ENCODE results near the gene SYNE1. TPM values are rescaled to one million over a fixed set of nuclear protein-coding genes. Genes with fewer than 3 reads are reported as not detected.
"Not testable (repeated sequence)": the region's sequence is repeated elsewhere in the genome, so short reads cannot be mapped to it uniquely, and the experiment has no call there.

The SYNE1 gene
- total RNA-seq, 1 donor from 2014 or later = 166 TPM

- intact Hi-C loops (cut with DNase I) = no loop called here
- ATAC-seq (no peak), DNase-seq (no peak)
- TF ChIP-seq CTCF (IDR thresholded peaks at IDR 0.05) = no peak
- no peak overlapping the region for H3K27ac ChIP-seq
- no peaks in the 10 kb centered on the region for H3K27me3 ChIP-seq (ENCODE audit: low read depth)
- no peaks in the 10 kb centered on the region for H3K4me1 ChIP-seq
- H3K36me3 ChIP-seq = no peaks in the 10 kb centered on the region
- H3K4me3 ChIP-seq = no peak overlapping the region
- no peaks in the 10 kb centered on the region for H3K9me3 ChIP-seq
Measured at GRCh38 chr6:152534541-152534940, 102.6 kb downstream of the SYNE1 start.

GRCh38 chr6:152532556-152533422 lies 104.4 kb downstream of the SYNE1 start:
- H3K4me1 ChIP-seq = no peaks in the 10 kb centered on the region
- intact Hi-C loops (cut with DNase I) = no loop called here
- H3K9me3 ChIP-seq = no peaks in the 10 kb centered on the region
- ATAC-seq (no peak), DNase-seq (no peak)
- H3K27me3 ChIP-seq (ENCODE audit: low read depth) = no peaks in the 10 kb centered on the region
- no peak for TF ChIP-seq CTCF (IDR thresholded peaks at IDR 0.05)
- no peak overlapping the region for H3K4me3 ChIP-seq
- no peak overlapping the region for H3K27ac ChIP-seq
- H3K36me3 ChIP-seq = no peaks in the 10 kb centered on the region

GRCh38 chr6:152531659-152532058 lies 105.5 kb downstream of the SYNE1 start:
- no peak overlapping the region for H3K27ac ChIP-seq
- H3K36me3 ChIP-seq = no peaks in the 10 kb centered on the region
- no peaks in the 10 kb centered on the region for H3K4me1 ChIP-seq
- H3K9me3 ChIP-seq = no peaks in the 10 kb centered on the region
- H3K27me3 ChIP-seq (ENCODE audit: low read depth) = no peaks in the 10 kb centered on the region
- DNase-seq (no peak), ATAC-seq (no peak)
- no peak overlapping the region for H3K4me3 ChIP-seq
- no peak for TF ChIP-seq CTCF (IDR thresholded peaks at IDR 0.05)
- intact Hi-C loops (cut with DNase I) = no loop called here

- intact Hi-C loops (cut with DNase I) = no loop called here
- no peak overlapping the region for H3K27ac ChIP-seq
- DNase-seq (no peak), ATAC-seq (no peak)
- no peaks in the 10 kb centered on the region for H3K36me3 ChIP-seq
- no peaks in the 10 kb centered on the region for H3K27me3 ChIP-seq (ENCODE audit: low read depth)
- no peak overlapping the region for H3K4me3 ChIP-seq
- H3K4me1 ChIP-seq = no peaks in the 10 kb centered on the region
- H3K9me3 ChIP-seq = no peaks in the 10 kb centered on the region
- TF ChIP-seq CTCF (IDR thresholded peaks at IDR 0.05) = no peak
Measured at GRCh38 chr6:152529369-152529768, 107.8 kb downstream of the SYNE1 start.

- ATAC-seq; intact Hi-C loops (cut with DNase I); H3K9me3 ChIP-seq; H3K4me3 ChIP-seq; H3K4me1 ChIP-seq; DNase-seq; H3K27ac ChIP-seq; H3K27me3 ChIP-seq (ENCODE audit: low read depth); H3K36me3 ChIP-seq: not testable (repeated sequence)
Measured at GRCh38 chr6:152514120-152514519, 123.0 kb downstream of the SYNE1 start.

GRCh38 chr6:152509916-152510315 lies 127.2 kb downstream of the SYNE1 start:
- H3K36me3 ChIP-seq = peaks cover 3% of the 10 kb centered on the region
- intact Hi-C loops (cut with DNase I) = no loop called here
- DNase-seq (no peak), ATAC-seq (no peak)
- no peak overlapping the region for H3K27ac ChIP-seq
- H3K9me3 ChIP-seq = no peaks in the 10 kb centered on the region
- no peaks in the 10 kb centered on the region for H3K27me3 ChIP-seq (ENCODE audit: low read depth)
- H3K4me1 ChIP-seq = no peaks in the 10 kb centered on the region
- no peak overlapping the region for H3K4me3 ChIP-seq
- TF ChIP-seq CTCF (IDR thresholded peaks at IDR 0.05) = no peak

Measured in lower lobe of right lung (tissue), 2 donors.